Ovary (tissue), 9 donors: ENCODE results near the gene AMTN. TPM values are rescaled to one million over a fixed set of nuclear protein-coding genes. Genes with fewer than 3 reads are reported as not detected.

Experiments
- DNase-seq, 5 donors: peaks; one replicate each; pipeline ENCODE4 v3.0.0-alpha.2; 2019 to 2020
- H3K27ac ChIP-seq, 2 donors: fragments of 200-600 bp; one replicate each; pipeline versions ENCODE4 v1.5.1 to v1.8.0; 2019 to 2022
- H3K27me3 ChIP-seq: fragments of 200-600 bp; one replicate; pipeline ENCODE4 v1.8.0; 2022
- H3K36me3 ChIP-seq: fragments of 200-600 bp; sonication (generic); one replicate; pipeline ENCODE4 v1.5.1; 2019
- H3K4me1 ChIP-seq: one replicate; pipeline ENCODE4 v1.8.1; 2013; ENCODE audit warnings: mild to moderate bottlenecking, moderate library complexity; ENCODE audit not compliant: insufficient read depth
- H3K4me3 ChIP-seq: fragments of 200-600 bp; sonication (generic); one replicate; pipeline ENCODE4 v1.5.1; 2017
- H3K9me3 ChIP-seq, 2 donors: fragments of 200-600 bp in 1 of 2; sonication (generic) in 1 of 2; one replicate each; pipeline versions ENCODE4 v1.5.1 to v1.8.1; 2013 to 2019; ENCODE audit warnings: mild to moderate bottlenecking in 1 of 2, moderate library complexity in 1 of 2
- EP300 ChIP-seq: sonication (generic); formaldehyde crosslinking; IDR thresholded peaks from one replicate; pipeline ENCODE4 v1.6.1; 2017; ENCODE audit warnings: antibody characterized with exemption
- POLR2A ChIP-seq: fragments of 450-650 bp; IDR thresholded peaks from one replicate; pipeline ENCODE4 v1.6.1; 2017; ENCODE audit warnings: antibody characterized with exemption, mild to moderate bottlenecking, moderate library complexity
- WGBS, 3 donors: extraction: QIAGEN DNeasy Blood & Tissue Kit in 1 of 3; methylation state at CpG; one replicate each; pipeline versions ENCODE4 v1.1.5 to v1.1.7; 2013 to 2017; 5-methylcytosine and 5-hydroxymethylcytosine counted together
- intact Hi-C, 4 donors: fragments of 100-400 bp; cut with DNase I; formaldehyde crosslinking; loops; one replicate each; pipeline versions ENCODE4 v1.11.0 to v1.15.1; 2022 to 2023
- polyA plus RNA-seq, 2 donors: library from polyadenylated mRNA; stranded (reverse); fragments of 200-250 nt in 1 of 2; fragments of 350-450 nt in 1 of 2; fragmentation: Illumina TruSeq in 1 of 2; extraction: RNeasy Lipid Tissue Mini Kit (QIAGEN cat#74804) in 1 of 2; gene quantifications; one replicate each; pipeline ENCODE4 v1.2.3, GENCODE V29; 2013 to 2014
- total RNA-seq, 7 donors: library from RNA; depleted of rRNA in 2 of 7; stranded (reverse); fragments of >200 nt in 2 of 7; fragmentation: NEBNext Ultra II Directional in 3 of 7; extraction: Animal tissue kit (Norgen Biotek cat#: 25700) in 3 of 7; gene quantifications; one replicate each; pipeline versions ENCODE4 v1.1.0 to v1.2.4, GENCODE V29; 2016 to 2023
- TF ChIP-seq, protein P1 (sequence below), 3 donors: fragments of 450-650 bp in 2 of 3; fragments of 200-600 bp in 1 of 3; IDR thresholded peaks; one replicate each; pipeline versions ENCODE4 v1.5.1 to v1.8.0; 2016 to 2022; ENCODE audit warnings: antibody characterized with exemption in 3 of 3, mild to moderate bottlenecking in 1 of 3
- donor health status: DM: no; HTN: no; CAD: no; lungs with moderate emphysema.
- donor health status: DM: no; HTN: no; CAD: no.
- donor health status: Bipolar disorder and iron deficiency.
- donor health status: DM: yes; HTN: yes; CAD: no.
- donor health status: DM: no; HTN: no; CAD: no.
- donor health status: DM: yes; HTN: yes; CAD: no.

Gene AMTN
- total and polyA plus RNA-seq, 9 donors: not detected

GRCh38 chr4:70511365-70511764 is 7.0 kb upstream of the AMTN start:
- Histone ChIP-seq H3K27ac (no peak overlapping the region), H3K27me3 (no peaks in the 10 kb centered on the region), H3K9me3 (no peaks in the 10 kb centered on the region), H3K4me3 (no peak overlapping the region), H3K36me3 (no peaks in the 10 kb centered on the region), H3K4me1 (no peaks in the 10 kb centered on the region)
- 91 to 92% (median 91%) methylated on average over 3 of the region's 3 CpGs for WGBS, 3 donors
- intact Hi-C loops: loop anchor here in 1 of 4 donors (5.0 kb wide), 1 partner anchor 281 kb away; no protein-coding TSS in a partner anchor
- TF ChIP-seq POLR2A: no peak
- no peak for TF ChIP-seq EP300
- TF ChIP-seq, protein P1, sequence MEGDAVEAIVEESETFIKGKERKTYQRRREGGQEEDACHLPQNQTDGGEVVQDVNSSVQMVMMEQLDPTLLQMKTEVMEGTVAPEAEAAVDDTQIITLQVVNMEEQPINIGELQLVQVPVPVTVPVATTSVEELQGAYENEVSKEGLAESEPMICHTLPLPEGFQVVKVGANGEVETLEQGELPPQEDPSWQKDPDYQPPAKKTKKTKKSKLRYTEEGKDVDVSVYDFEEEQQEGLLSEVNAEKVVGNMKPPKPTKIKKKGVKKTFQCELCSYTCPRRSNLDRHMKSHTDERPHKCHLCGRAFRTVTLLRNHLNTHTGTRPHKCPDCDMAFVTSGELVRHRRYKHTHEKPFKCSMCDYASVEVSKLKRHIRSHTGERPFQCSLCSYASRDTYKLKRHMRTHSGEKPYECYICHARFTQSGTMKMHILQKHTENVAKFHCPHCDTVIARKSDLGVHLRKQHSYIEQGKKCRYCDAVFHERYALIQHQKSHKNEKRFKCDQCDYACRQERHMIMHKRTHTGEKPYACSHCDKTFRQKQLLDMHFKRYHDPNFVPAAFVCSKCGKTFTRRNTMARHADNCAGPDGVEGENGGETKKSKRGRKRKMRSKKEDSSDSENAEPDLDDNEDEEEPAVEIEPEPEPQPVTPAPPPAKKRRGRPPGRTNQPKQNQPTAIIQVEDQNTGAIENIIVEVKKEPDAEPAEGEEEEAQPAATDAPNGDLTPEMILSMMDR (IDR thresholded peaks at IDR 0.05): no peak
- no peak for DNase-seq

DNA sequence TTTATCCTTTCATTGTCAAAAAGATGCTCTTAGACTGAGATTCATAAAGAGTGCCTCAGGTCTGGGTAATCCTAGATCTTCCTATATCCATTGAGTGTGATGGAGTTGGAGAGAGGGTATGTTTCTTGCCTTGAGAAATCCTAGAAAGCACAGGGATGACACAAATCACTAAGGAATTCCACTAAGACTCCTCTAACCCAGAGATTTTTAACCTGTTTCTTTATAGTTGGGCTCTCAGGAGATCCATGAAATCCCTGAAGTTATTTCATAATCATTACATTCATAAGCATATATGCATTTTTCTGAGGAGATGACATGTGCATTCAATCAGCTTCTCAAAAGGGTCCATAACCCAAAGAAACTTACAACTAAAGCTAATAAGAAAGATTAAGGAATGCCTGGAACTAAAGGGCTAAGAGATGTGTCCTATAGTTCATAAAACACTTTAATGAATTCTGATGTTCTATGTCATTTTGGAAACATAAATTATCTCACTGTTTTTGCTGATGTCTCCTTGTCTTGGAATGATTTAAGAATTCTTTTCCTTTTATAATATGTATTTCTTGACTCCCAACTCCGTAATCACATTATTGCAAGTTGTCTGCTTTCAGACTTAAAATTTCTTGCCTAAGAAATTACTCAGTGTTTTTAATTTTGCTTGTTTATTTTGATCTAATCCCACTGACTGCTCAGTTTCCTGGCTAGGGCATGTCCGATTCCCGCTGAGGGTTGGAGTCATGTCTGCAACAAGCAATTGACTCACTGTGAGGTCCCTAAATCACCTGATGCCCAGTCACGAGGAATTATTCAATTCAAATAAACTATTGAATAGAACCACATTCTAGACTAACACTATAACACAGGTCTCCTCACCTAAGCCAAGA is 2.8 kb upstream of the AMTN start:
- H3K27ac ChIP-seq: no peak overlapping the region
- no peaks in the 10 kb centered on the region for H3K9me3 ChIP-seq
- no peaks in the 10 kb centered on the region for H3K36me3 ChIP-seq
- H3K4me1 ChIP-seq: no peaks in the 10 kb centered on the region
- TF ChIP-seq, protein P1 (IDR thresholded peaks at IDR 0.05): no peak
- no peak for TF ChIP-seq POLR2A
- no peak for TF ChIP-seq EP300
- H3K27me3 ChIP-seq: no peaks in the 10 kb centered on the region
- DNase-seq: no peak
- intact Hi-C loops: no loop called here
- H3K4me3 ChIP-seq: no peak overlapping the region
- 62 to 74% (median 66%) methylated on average over 4 of the region's 4 CpGs for WGBS, 3 donors

GRCh38 chr4:70518716-70519115 is 347 bp downstream of the AMTN start:
- Histone ChIP-seq H3K9me3 (no peaks in the 10 kb centered on the region), H3K4me1 (no peaks in the 10 kb centered on the region), H3K4me3 (no peak overlapping the region), H3K27me3 (no peaks in the 10 kb centered on the region), H3K36me3 (no peaks in the 10 kb centered on the region), H3K27ac (no peak overlapping the region)
- no peak for DNase-seq
- intact Hi-C loops: no loop called here
- 51 to 60% (median 53%) methylated on average over 3 of the region's 3 CpGs for WGBS, 3 donors
- TF ChIP-seq POLR2A (no peak), EP300 (no peak)
- TF ChIP-seq, protein P1 (IDR thresholded peaks at IDR 0.05): no peak

- 81 to 87% (median 84%) methylated on average over 7 of the region's 7 CpGs for WGBS, 3 donors
- no peak for DNase-seq
- Histone ChIP-seq H3K27me3 (no peaks in the 10 kb centered on the region), H3K4me1 (no peaks in the 10 kb centered on the region), H3K27ac (no peak overlapping the region), H3K36me3 (no peaks in the 10 kb centered on the region), H3K9me3 (no peaks in the 10 kb centered on the region), H3K4me3 (no peak overlapping the region)
- no peak for TF ChIP-seq POLR2A
- TF ChIP-seq EP300: no peak
- TF ChIP-seq, protein P1 (IDR thresholded peaks at IDR 0.05): no peak
- intact Hi-C loops: no loop called here
Measured at GRCh38 chr4:70522626-70523025, 4.3 kb downstream of the AMTN start.
